Retinal pigment epithelial cell (primary cell): ENCODE results near the gene ASB2.

Experiments used
- DNase-seq: peaks from one replicate; pipeline ENCODE4 v3.0.0-alpha.2; 2010; ENCODE audit warnings: low read depth
- H3K4me3 ChIP-seq: 2 replicates; pipeline ENCODE4 v1.5.1; 2011; ENCODE audit warnings: mild to moderate bottlenecking, low read length, control low read depth, moderate library complexity
- CTCF ChIP-seq: conservative IDR thresholded peaks from 2 replicates; pipeline ENCODE4 v1.5.1; 2011; ENCODE audit warnings: low read depth, low read length, control low read depth, inconsistent platforms

The ASB2 gene

GRCh38 chr14:93974833-93975232 is 1.5 kb downstream of the ASB2 start:
- H3K4me3 ChIP-seq = no peak overlapping the region
- DNase-seq = no peak
- no peak for TF ChIP-seq CTCF

GRCh38 chr14:93974299-93974698 is 2.1 kb downstream of the ASB2 start:
- TF ChIP-seq CTCF = no peak
- no peak for DNase-seq
- no peak overlapping the region for H3K4me3 ChIP-seq

- no peak for TF ChIP-seq CTCF
- no peak for DNase-seq
- no peak overlapping the region for H3K4me3 ChIP-seq
Measured at GRCh38 chr14:93973607-93974006, 2.8 kb downstream of the ASB2 start.

- no peak overlapping the region for H3K4me3 ChIP-seq
- DNase-seq = no peak
- no peak for TF ChIP-seq CTCF
Measured at GRCh38 chr14:93972618-93973205, 3.7 kb downstream of the ASB2 start.

GRCh38 chr14:93971635-93972027 is 4.7 kb downstream of the ASB2 start:
- DNase-seq = no peak
- TF ChIP-seq CTCF = no peak
- no peak overlapping the region for H3K4me3 ChIP-seq

- TF ChIP-seq CTCF = no peak
- no peak overlapping the region for H3K4me3 ChIP-seq
- no peak for DNase-seq
Measured at GRCh38 chr14:93970965-93971634, 5.3 kb downstream of the ASB2 start.

GRCh38 chr14:93970585-93970964 is 5.8 kb downstream of the ASB2 start:
- DNase-seq = no peak
- TF ChIP-seq CTCF = peak; percentile 53
- H3K4me3 ChIP-seq = no peak overlapping the region
